ENCODE data around the gene ANKRD60.

Gene ANKRD60

GRCh38 chr20:58192567-58192966, 35.9 kb downstream of the ANKRD60 start:
- no peak overlapping the region for H3K4me3 ChIP-seq
- peaks cover 0 to 10% of the 10 kb centered on the region in 2 donors for H3K27me3 ChIP-seq
- TF ChIP-seq, protein P1, sequence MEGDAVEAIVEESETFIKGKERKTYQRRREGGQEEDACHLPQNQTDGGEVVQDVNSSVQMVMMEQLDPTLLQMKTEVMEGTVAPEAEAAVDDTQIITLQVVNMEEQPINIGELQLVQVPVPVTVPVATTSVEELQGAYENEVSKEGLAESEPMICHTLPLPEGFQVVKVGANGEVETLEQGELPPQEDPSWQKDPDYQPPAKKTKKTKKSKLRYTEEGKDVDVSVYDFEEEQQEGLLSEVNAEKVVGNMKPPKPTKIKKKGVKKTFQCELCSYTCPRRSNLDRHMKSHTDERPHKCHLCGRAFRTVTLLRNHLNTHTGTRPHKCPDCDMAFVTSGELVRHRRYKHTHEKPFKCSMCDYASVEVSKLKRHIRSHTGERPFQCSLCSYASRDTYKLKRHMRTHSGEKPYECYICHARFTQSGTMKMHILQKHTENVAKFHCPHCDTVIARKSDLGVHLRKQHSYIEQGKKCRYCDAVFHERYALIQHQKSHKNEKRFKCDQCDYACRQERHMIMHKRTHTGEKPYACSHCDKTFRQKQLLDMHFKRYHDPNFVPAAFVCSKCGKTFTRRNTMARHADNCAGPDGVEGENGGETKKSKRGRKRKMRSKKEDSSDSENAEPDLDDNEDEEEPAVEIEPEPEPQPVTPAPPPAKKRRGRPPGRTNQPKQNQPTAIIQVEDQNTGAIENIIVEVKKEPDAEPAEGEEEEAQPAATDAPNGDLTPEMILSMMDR (IDR thresholded peaks at IDR 0.05) = peak; percentile 36 to 46
- no peaks in the 10 kb centered on the region for H3K9me3 ChIP-seq
- no peak overlapping the region for H3K27ac ChIP-seq
- intact Hi-C loops (cut with DNase I; ENCODE audit: low total_unique reads) = no loop called here
- H3K36me3 ChIP-seq = no peaks in the 10 kb centered on the region
- DNase-seq = no peak
- H3K4me1 ChIP-seq = no peaks in the 10 kb centered on the region

DNA sequence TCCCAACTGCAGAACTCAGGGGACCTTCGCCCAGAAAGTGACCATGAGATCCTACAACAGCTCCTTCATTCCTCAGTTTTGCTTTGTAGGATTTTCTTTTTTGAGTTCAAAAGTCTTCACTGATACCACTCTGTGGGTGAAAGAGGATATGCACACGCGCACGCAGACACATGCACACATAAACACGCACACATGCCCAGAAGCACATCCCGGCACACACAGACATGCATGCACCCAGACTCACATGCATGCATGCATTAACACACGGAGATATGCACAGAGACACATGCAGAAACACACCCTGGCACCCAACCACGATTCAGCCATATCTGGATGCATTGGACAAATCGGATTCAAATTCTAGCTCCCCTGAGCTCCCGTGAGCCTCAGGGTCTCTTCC, 36.4 kb downstream of the ANKRD60 start:
- Histone ChIP-seq H3K27ac (no peak overlapping the region), H3K27me3 (peaks cover 0 to 10% of the 10 kb centered on the region in 2 donors), H3K4me3 (no peak overlapping the region), H3K9me3 (no peaks in the 10 kb centered on the region), H3K4me1 (no peaks in the 10 kb centered on the region), H3K36me3 (no peaks in the 10 kb centered on the region)
- DNase-seq = no peak
- TF ChIP-seq, protein P1 (IDR thresholded peaks at IDR 0.05) = no peak
- intact Hi-C loops (cut with DNase I; ENCODE audit: low total_unique reads) = no loop called here

DNA sequence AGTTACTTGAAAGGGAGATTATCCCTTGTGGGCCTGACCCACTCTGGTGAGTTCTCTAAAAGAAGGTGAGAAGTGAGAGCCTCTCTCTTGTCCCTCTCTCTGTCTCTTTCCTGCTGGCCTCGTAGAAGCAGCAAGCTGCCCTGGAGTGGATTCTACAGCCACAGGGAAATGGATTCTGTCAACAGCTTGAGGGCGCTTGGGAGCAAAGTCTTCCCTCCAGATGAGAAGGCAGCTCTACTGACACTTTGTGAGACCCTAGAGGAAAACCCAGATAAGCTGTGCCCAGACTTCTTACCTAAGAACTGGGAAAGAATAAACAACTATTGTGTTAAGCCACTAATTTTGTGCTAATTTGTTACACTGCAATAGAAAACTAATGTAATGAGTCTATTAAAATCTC, 39.9 kb downstream of the ANKRD60 start:
- TF ChIP-seq, protein P1 (IDR thresholded peaks at IDR 0.05) = no peak
- H3K27ac ChIP-seq = no peak overlapping the region
- no peak for DNase-seq
- peaks cover 0 to 9% (median 7%) of the 10 kb centered on the region in 3 donors for H3K9me3 ChIP-seq
- no peaks in the 10 kb centered on the region for H3K4me1 ChIP-seq
- H3K27me3 ChIP-seq = peaks cover 0 to 10% of the 10 kb centered on the region in 2 donors
- intact Hi-C loops (cut with DNase I; ENCODE audit: low total_unique reads) = loop anchor here (10.0 kb wide), 3 partner anchors 174 to 434 kb away; no protein-coding TSS in a partner anchor
- no peaks in the 10 kb centered on the region for H3K36me3 ChIP-seq
- no peak overlapping the region for H3K4me3 ChIP-seq

DNA sequence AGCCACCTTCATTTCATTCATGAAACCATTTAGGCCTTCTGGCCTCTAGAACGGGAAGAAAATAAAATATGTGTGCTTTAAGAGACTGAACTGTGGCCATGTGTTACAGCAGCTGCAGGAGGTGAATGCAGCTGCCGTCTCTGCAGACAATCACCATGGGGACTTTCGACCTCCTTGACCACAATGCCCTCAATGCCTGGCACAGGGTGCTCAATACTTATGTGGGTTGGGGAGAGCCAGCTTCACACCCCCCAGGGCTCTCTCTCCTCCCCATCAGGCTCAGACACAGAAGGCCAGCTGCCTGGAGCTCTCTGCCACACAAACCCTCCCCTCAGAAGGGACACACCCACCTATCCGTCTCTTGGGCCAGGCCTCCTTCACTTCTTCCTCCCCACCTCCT, 43.5 kb downstream of the ANKRD60 start:
- H3K36me3 ChIP-seq = no peaks in the 10 kb centered on the region
- TF ChIP-seq, protein P1 (IDR thresholded peaks at IDR 0.05) = no peak
- no peaks in the 10 kb centered on the region for H3K27me3 ChIP-seq
- peaks cover 0 to 9% (median 7%) of the 10 kb centered on the region in 3 donors for H3K9me3 ChIP-seq
- H3K4me3 ChIP-seq = no peak overlapping the region
- DNase-seq = no peak
- H3K27ac ChIP-seq = no peak overlapping the region
- peaks cover 0 to 2% (median under 1%) of the 10 kb centered on the region in 4 donors for H3K4me1 ChIP-seq
- intact Hi-C loops (cut with DNase I; ENCODE audit: low total_unique reads) = loop anchor here (10.0 kb wide), 3 partner anchors 170 to 430 kb away; no protein-coding TSS in a partner anchor

GRCh38 chr20:58184063-58184462, 44.4 kb downstream of the ANKRD60 start:
- Histone ChIP-seq H3K9me3 (peaks cover 0 to 9% (median 7%) of the 10 kb centered on the region in 3 donors), H3K4me1 (peaks cover 0 to 11% (median 9%) of the 10 kb centered on the region in 4 donors), H3K36me3 (no peaks in the 10 kb centered on the region), H3K27me3 (no peaks in the 10 kb centered on the region), H3K27ac (no peak overlapping the region), H3K4me3 (no peak overlapping the region)
- intact Hi-C loops (cut with DNase I; ENCODE audit: low total_unique reads) = loop anchor here (10.0 kb wide), 3 partner anchors 169 to 429 kb away; no protein-coding TSS in a partner anchor
- TF ChIP-seq, protein P1 (IDR thresholded peaks at IDR 0.05) = no peak
- no peak for DNase-seq

Measured in tibial artery (tissue), 4 donors.